SK-N-SH treated with all-trans-retinoic acid at 6 μM for 48 hours (cell line): ENCODE results near the gene S100G.

Experiments used
- BACH2 ChIP-seq: fragments of 250-450 bp; sonication (Bioruptor Pico); IDR thresholded peaks from 2 replicates; pipeline ENCODE4 v1.9.0; 2021; ENCODE audit warnings: mild to moderate bottlenecking, borderline replicate concordance
- CSDC2 ChIP-seq: fragments of 250-450 bp; sonication (Bioruptor Pico); IDR thresholded peaks from 2 replicates; pipeline ENCODE4 v1.5.0; 2020; ENCODE audit warnings: mild to moderate bottlenecking, moderate library complexity
- OSR1 ChIP-seq: fragments of 250-450 bp; sonication (Bioruptor Pico); IDR thresholded peaks from 2 replicates; pipeline ENCODE4 v1.8.0; 2022; ENCODE audit warnings: moderate library complexity, mild to moderate bottlenecking, inconsistent platforms
- RARB ChIP-seq: fragments of 250-450 bp; sonication (Bioruptor Pico); IDR thresholded peaks from 2 replicates; pipeline ENCODE4 v1.8.0; 2021; ENCODE audit warnings: mild to moderate bottlenecking, moderate library complexity
- SNAI2 ChIP-seq: fragments of 250-450 bp; sonication (Bioruptor Pico); IDR thresholded peaks from 2 replicates; pipeline ENCODE4 v1.5.0; 2020; ENCODE audit warnings: mild to moderate bottlenecking, moderate library complexity
- TOX ChIP-seq: fragments of 250-450 bp; sonication (Bioruptor Pico); IDR thresholded peaks from 2 replicates; pipeline ENCODE4 v1.8.0; 2021; ENCODE audit warnings: mild to moderate bottlenecking, moderate library complexity, borderline replicate concordance
- ZFP3 ChIP-seq: fragments of 250-450 bp; sonication (Bioruptor Pico); IDR thresholded peaks from 2 replicates; pipeline ENCODE4 v1.5.0; 2020; ENCODE audit warnings: mild to moderate bottlenecking, moderate library complexity
- ZFP30 ChIP-seq: fragments of 450-650 bp; formaldehyde crosslinking; IDR thresholded peaks from 2 replicates; pipeline ENCODE4 v1.5.0; 2022; ENCODE audit warnings: mild to moderate bottlenecking, moderate library complexity
- ZNF70 ChIP-seq: fragments of 450-650 bp; formaldehyde crosslinking; IDR thresholded peaks from 2 replicates; pipeline ENCODE4 v1.5.0; 2020; ENCODE audit warnings: mild to moderate bottlenecking, moderate library complexity
- TF ChIP-seq, protein P1 (sequence below): fragments of 250-450 bp; sonication (Bioruptor Pico); IDR thresholded peaks from 2 replicates; pipeline ENCODE4 v1.5.0; 2020; ENCODE audit warnings: mild to moderate bottlenecking, moderate library complexity
- TF ChIP-seq, protein P2 (sequence below): fragments of 250-450 bp; sonication (Bioruptor Pico); IDR thresholded peaks from 2 replicates; pipeline ENCODE4 v1.8.0; 2020; ENCODE audit warnings: mild to moderate bottlenecking, moderate library complexity, borderline replicate concordance
- TF ChIP-seq, protein P3 (sequence below): fragments of 250-450 bp; sonication (Bioruptor Pico); IDR thresholded peaks from 2 replicates; pipeline ENCODE4 v1.5.1; 2020; ENCODE audit warnings: low read depth, mild to moderate bottlenecking, moderate library complexity

DNA sequence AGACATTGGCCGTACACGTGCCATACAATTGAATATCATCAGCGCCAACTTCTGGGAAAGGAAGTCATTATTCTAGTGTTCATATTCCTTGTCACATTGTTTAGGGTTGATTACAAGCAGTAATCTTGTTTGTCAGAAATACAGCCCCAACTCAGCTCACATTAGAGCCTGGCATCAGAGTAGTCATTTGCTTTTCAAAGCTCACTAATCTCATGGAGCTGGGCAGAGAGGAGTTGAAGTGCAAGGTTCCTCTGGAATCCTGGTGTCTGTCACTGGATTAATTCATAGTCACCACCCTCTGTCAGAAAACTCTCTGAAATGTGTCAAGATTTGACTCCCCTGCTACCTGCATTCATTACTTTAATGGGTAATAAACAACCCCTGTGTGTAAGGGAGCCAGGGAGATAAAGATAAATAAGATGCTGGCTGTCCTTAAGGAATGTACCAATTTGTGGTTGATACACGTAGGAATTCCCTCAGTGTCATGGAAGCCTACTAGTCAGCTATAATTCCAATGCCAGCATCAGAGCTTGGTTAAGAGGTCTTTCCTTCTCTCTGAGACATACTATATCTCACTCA is 43.7 kb upstream of the S100G start:
- no peak for TF ChIP-seq SNAI2 (CRISPR knock-in tag)
- TF ChIP-seq, protein P1, sequence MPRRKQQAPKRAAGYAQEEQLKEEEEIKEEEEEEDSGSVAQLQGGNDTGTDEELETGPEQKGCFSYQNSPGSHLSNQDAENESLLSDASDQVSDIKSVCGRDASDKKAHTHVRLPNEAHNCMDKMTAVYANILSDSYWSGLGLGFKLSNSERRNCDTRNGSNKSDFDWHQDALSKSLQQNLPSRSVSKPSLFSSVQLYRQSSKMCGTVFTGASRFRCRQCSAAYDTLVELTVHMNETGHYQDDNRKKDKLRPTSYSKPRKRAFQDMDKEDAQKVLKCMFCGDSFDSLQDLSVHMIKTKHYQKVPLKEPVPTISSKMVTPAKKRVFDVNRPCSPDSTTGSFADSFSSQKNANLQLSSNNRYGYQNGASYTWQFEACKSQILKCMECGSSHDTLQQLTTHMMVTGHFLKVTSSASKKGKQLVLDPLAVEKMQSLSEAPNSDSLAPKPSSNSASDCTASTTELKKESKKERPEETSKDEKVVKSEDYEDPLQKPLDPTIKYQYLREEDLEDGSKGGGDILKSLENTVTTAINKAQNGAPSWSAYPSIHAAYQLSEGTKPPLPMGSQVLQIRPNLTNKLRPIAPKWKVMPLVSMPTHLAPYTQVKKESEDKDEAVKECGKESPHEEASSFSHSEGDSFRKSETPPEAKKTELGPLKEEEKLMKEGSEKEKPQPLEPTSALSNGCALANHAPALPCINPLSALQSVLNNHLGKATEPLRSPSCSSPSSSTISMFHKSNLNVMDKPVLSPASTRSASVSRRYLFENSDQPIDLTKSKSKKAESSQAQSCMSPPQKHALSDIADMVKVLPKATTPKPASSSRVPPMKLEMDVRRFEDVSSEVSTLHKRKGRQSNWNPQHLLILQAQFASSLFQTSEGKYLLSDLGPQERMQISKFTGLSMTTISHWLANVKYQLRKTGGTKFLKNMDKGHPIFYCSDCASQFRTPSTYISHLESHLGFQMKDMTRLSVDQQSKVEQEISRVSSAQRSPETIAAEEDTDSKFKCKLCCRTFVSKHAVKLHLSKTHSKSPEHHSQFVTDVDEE (CRISPR knock-in tag), result no peak
- no peak for TF ChIP-seq ZFP30 (CRISPR knock-in tag)
- TF ChIP-seq, protein P2, sequence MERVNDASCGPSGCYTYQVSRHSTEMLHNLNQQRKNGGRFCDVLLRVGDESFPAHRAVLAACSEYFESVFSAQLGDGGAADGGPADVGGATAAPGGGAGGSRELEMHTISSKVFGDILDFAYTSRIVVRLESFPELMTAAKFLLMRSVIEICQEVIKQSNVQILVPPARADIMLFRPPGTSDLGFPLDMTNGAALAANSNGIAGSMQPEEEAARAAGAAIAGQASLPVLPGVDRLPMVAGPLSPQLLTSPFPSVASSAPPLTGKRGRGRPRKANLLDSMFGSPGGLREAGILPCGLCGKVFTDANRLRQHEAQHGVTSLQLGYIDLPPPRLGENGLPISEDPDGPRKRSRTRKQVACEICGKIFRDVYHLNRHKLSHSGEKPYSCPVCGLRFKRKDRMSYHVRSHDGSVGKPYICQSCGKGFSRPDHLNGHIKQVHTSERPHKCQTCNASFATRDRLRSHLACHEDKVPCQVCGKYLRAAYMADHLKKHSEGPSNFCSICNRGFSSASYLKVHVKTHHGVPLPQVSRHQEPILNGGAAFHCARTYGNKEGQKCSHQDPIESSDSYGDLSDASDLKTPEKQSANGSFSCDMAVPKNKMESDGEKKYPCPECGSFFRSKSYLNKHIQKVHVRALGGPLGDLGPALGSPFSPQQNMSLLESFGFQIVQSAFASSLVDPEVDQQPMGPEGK, result no peak
- no peak for TF ChIP-seq OSR1 (CRISPR knock-in tag)
- TF ChIP-seq ZFP3 (CRISPR knock-in tag), result no peak
- no peak for TF ChIP-seq TOX
- no peak for TF ChIP-seq ZNF70 (CRISPR knock-in tag)
- no peak for TF ChIP-seq CSDC2
- TF ChIP-seq RARB (CRISPR knock-in tag), result no peak
- TF ChIP-seq BACH2, result no peak
- TF ChIP-seq, protein P3, sequence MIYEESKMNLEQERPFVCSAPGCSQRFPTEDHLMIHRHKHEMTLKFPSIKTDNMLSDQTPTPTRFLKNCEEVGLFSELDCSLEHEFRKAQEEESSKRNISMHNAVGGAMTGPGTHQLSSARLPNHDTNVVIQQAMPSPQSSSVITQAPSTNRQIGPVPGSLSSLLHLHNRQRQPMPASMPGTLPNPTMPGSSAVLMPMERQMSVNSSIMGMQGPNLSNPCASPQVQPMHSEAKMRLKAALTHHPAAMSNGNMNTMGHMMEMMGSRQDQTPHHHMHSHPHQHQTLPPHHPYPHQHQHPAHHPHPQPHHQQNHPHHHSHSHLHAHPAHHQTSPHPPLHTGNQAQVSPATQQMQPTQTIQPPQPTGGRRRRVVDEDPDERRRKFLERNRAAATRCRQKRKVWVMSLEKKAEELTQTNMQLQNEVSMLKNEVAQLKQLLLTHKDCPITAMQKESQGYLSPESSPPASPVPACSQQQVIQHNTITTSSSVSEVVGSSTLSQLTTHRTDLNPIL (CRISPR knock-in tag), result no peak
